GM12801 (cell line): ENCODE results near the gene SCUBE3.

ENCODE experiments used
- CTCF ChIP-seq: IDR thresholded peaks from one replicate; pipeline ENCODE4 v1.5.1; 2011; ENCODE audit warnings: control low read depth; ENCODE audit not compliant: insufficient read length; ENCODE audit errors: extremely low read depth

SCUBE3 gene

GRCh38 chr6:35213824-35214756, at the start of gene SCUBE3:
TSS of gene SCUBE3 (plus strand) at chr6:35213956. CDS start at chr6:35214419, 463 bp downstream.
- TF ChIP-seq CTCF, result no peak

DNA sequence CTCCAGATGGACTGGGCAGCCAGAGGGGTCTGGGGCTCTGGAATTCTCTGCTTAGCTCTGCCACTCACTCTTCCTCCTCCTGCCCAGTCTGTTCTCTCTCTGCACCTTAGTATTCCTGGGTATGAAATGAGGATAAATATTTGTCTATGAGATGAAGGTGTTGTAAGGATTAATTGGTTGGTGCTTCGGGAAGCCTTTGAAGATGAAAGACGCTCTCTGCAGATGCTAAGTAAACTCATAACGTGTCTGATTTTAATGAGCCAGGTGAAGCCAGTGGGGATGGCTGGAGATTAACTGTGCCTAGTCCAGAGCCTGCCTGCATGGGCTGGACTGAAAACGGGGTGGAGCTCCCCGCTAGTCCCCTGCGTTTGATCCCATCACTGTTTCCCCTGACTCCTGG, 49.5 kb upstream of the SCUBE3 start:
- TF ChIP-seq CTCF, result no peak

- no peak for TF ChIP-seq CTCF
These were observed 48.9 kb upstream of the SCUBE3 start for GRCh38 chr6:35164868-35165267.

DNA sequence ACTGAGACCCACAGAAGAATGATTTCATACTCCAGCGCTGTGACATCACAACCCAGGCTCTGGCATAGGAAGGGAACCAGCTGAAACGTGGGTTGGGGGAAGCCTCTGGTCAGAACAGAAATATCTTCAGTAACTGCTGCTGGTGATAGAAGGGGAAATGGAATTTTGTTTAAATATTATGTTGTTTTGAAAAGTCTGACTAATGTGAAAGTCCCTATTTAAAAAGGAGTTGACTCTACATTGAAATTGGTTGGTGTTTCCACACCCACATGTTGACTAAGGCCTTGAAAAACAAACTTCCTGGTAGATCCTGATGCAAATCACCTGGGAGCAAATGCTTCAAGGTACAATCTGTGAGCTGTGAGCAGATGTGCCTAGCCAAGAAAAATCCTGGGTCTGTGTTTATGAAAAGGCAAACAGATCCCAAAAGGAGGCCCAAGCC, 48.1 kb upstream of the SCUBE3 start:
- TF ChIP-seq CTCF, result no peak

GRCh38 chr6:35166116-35166515, 47.6 kb upstream of the SCUBE3 start:
- no peak for TF ChIP-seq CTCF

DNA sequence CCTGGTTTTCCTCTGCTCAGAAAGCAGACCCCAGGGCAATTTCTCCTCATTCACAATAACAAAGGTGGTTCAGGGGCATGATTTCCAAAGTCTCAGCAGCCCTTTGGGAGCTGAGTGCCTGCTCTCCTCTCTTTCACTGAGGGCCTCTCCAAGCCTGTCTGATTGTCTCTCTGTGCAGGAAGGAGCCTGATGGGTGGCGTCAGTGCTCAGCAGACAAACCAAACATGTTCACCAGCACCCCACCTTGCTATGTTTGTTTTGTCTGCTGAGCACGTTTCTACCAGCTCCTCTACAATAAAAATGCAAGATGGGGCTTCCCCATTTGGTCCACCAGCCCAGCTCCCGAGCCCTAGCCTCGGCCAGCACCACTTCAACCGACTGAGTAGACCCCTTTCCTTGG, 47.2 kb upstream of the SCUBE3 start:
- TF ChIP-seq CTCF, result no peak

GRCh38 chr6:35167505-35167904, 46.3 kb upstream of the SCUBE3 start:
- no peak for TF ChIP-seq CTCF
